ENCODE results near the gene ALDH16A1. TPM values are rescaled to one million over a fixed set of nuclear protein-coding genes. Genes with fewer than 3 reads are reported as not detected.

Gene ALDH16A1
- total and polyA plus RNA-seq, 2 donors (not counting 1 experiment from before 2014, with no cell fraction given), result 2.4 to 24.9 TPM

GRCh38 chr19:49507803-49508494, 54.9 kb downstream of the ALDH16A1 start:
- no peak overlapping the region for H2AFZ ChIP-seq (ENCODE audit: low read length)
- TF ChIP-seq, protein P1, sequence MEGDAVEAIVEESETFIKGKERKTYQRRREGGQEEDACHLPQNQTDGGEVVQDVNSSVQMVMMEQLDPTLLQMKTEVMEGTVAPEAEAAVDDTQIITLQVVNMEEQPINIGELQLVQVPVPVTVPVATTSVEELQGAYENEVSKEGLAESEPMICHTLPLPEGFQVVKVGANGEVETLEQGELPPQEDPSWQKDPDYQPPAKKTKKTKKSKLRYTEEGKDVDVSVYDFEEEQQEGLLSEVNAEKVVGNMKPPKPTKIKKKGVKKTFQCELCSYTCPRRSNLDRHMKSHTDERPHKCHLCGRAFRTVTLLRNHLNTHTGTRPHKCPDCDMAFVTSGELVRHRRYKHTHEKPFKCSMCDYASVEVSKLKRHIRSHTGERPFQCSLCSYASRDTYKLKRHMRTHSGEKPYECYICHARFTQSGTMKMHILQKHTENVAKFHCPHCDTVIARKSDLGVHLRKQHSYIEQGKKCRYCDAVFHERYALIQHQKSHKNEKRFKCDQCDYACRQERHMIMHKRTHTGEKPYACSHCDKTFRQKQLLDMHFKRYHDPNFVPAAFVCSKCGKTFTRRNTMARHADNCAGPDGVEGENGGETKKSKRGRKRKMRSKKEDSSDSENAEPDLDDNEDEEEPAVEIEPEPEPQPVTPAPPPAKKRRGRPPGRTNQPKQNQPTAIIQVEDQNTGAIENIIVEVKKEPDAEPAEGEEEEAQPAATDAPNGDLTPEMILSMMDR (conservative IDR thresholded peaks at IDR 0.05 in 1 of 2, IDR thresholded peaks at IDR 0.05 in 1 of 2; ENCODE audit: low read depth in 1 of 2, low read length in 2 of 2), result no peak
- no peak for TF ChIP-seq EZH2 (IDR thresholded peaks at IDR 0.05; ENCODE audit: low read length, missing control alignments)
- H3K27me3 ChIP-seq (ENCODE audit: control insufficient read depth, insufficient read depth, low read length), result no peaks in the 10 kb centered on the region
- no peak overlapping the region for H3K4me3 ChIP-seq (replicated peaks in 1 of 4; ENCODE audit: control extremely low read depth in 1 of 4, insufficient read depth in 1 of 4, low read depth in 3 of 4, low read length in 4 of 4)
- peaks cover 5% of the 10 kb centered on the region for H3K4me1 ChIP-seq (ENCODE audit: control insufficient read depth, extremely low read depth, insufficient read depth, low read length)
- no peak overlapping the region for H3K9ac ChIP-seq (ENCODE audit: insufficient read depth, low read length)
- H3K36me3 ChIP-seq (ENCODE audit: control insufficient read depth, insufficient read depth, low read length), result no peaks in the 10 kb centered on the region
- no peak overlapping the region for H3K27ac ChIP-seq (ENCODE audit: insufficient read depth, low read length)
- DNase-seq (ENCODE audit: low read depth in 2 of 2), result no peak
- H3K9me3 ChIP-seq (ENCODE audit: control insufficient read depth, insufficient read depth, low read depth, low read length), result no peaks in the 10 kb centered on the region
- H4K20me1 ChIP-seq (ENCODE audit: control insufficient read depth, extremely low read depth, insufficient read depth, low read length), result no peaks in the 10 kb centered on the region
- H3K79me2 ChIP-seq (ENCODE audit: control insufficient read depth, insufficient read depth, low read length), result no peaks in the 10 kb centered on the region
- H3K4me2 ChIP-seq (ENCODE audit: extremely low read depth, insufficient read depth, low read length), result no peak overlapping the region

- no peaks in the 10 kb centered on the region for H3K9me3 ChIP-seq (ENCODE audit: control insufficient read depth, insufficient read depth, low read depth, low read length)
- peak overlapping the region; percentile 93 for H3K4me2 ChIP-seq (ENCODE audit: extremely low read depth, insufficient read depth, low read length)
- no peak overlapping the region for H3K9ac ChIP-seq (ENCODE audit: insufficient read depth, low read length)
- H3K27me3 ChIP-seq (ENCODE audit: control insufficient read depth, insufficient read depth, low read length), result no peaks in the 10 kb centered on the region
- peaks cover 5% of the 10 kb centered on the region for H3K4me1 ChIP-seq (ENCODE audit: control insufficient read depth, extremely low read depth, insufficient read depth, low read length)
- H3K36me3 ChIP-seq (ENCODE audit: control insufficient read depth, insufficient read depth, low read length), result no peaks in the 10 kb centered on the region
- H3K27ac ChIP-seq (ENCODE audit: insufficient read depth, low read length), result no peak overlapping the region
- H3K79me2 ChIP-seq (ENCODE audit: control insufficient read depth, insufficient read depth, low read length), result no peaks in the 10 kb centered on the region
- H4K20me1 ChIP-seq (ENCODE audit: control insufficient read depth, extremely low read depth, insufficient read depth, low read length), result no peaks in the 10 kb centered on the region
- no peak for DNase-seq (ENCODE audit: low read depth in 2 of 2)
- peak overlapping the region; percentile 29 for H2AFZ ChIP-seq (ENCODE audit: low read length)
- no peak for TF ChIP-seq EZH2 (IDR thresholded peaks at IDR 0.05; ENCODE audit: low read length, missing control alignments)
- TF ChIP-seq, protein P1 (conservative IDR thresholded peaks at IDR 0.05 in 1 of 2, IDR thresholded peaks at IDR 0.05 in 1 of 2; ENCODE audit: low read depth in 1 of 2, low read length in 2 of 2), result no peak
- peak overlapping the region; percentile 46 to 78 (median 59) for H3K4me3 ChIP-seq (replicated peaks in 1 of 4; ENCODE audit: control extremely low read depth in 1 of 4, insufficient read depth in 1 of 4, low read depth in 3 of 4, low read length in 4 of 4)
Observed at GRCh38 chr19:49512970-49513745, 60.1 kb downstream of the ALDH16A1 start.

GRCh38 chr19:49513746-49514118, 60.7 kb downstream of the ALDH16A1 start:
- no peak overlapping the region for H3K9ac ChIP-seq (ENCODE audit: insufficient read depth, low read length)
- H3K79me2 ChIP-seq (ENCODE audit: control insufficient read depth, insufficient read depth, low read length), result no peaks in the 10 kb centered on the region
- peak overlapping the region in 2 of 4 experiments; percentile 64 to 78 for H3K4me3 ChIP-seq (replicated peaks in 1 of 4; ENCODE audit: control extremely low read depth in 1 of 4, insufficient read depth in 1 of 4, low read depth in 3 of 4, low read length in 4 of 4)
- no peaks in the 10 kb centered on the region for H3K36me3 ChIP-seq (ENCODE audit: control insufficient read depth, insufficient read depth, low read length)
- H2AFZ ChIP-seq (ENCODE audit: low read length), result no peak overlapping the region
- DNase-seq (ENCODE audit: low read depth in 2 of 2), result no peak
- peak overlapping the region; percentile 67 for H3K4me2 ChIP-seq (ENCODE audit: extremely low read depth, insufficient read depth, low read length)
- H3K9me3 ChIP-seq (ENCODE audit: control insufficient read depth, insufficient read depth, low read depth, low read length), result no peaks in the 10 kb centered on the region
- H4K20me1 ChIP-seq (ENCODE audit: control insufficient read depth, extremely low read depth, insufficient read depth, low read length), result no peaks in the 10 kb centered on the region
- no peaks in the 10 kb centered on the region for H3K27me3 ChIP-seq (ENCODE audit: control insufficient read depth, insufficient read depth, low read length)
- TF ChIP-seq, protein P1 (conservative IDR thresholded peaks at IDR 0.05 in 1 of 2, IDR thresholded peaks at IDR 0.05 in 1 of 2; ENCODE audit: low read depth in 1 of 2, low read length in 2 of 2), result no peak
- no peak for TF ChIP-seq EZH2 (IDR thresholded peaks at IDR 0.05; ENCODE audit: low read length, missing control alignments)
- no peak overlapping the region for H3K27ac ChIP-seq (ENCODE audit: insufficient read depth, low read length)
- peaks cover 5% of the 10 kb centered on the region for H3K4me1 ChIP-seq (ENCODE audit: control insufficient read depth, extremely low read depth, insufficient read depth, low read length)
